HUES6 (cell line): Measurements from ENCODE around the gene XPNPEP1.
A peak's percentile ranks its signal among the peaks of the same experiment; 100 is the strongest.

Experiments used
- H3K27ac ChIP-seq: 2 replicates; pipeline ENCODE4 v1.7.0; 2013; ENCODE audit warnings: low read depth, mild to moderate bottlenecking, low read length, inconsistent platforms
- H3K27me3 ChIP-seq: 2 replicates; pipeline ENCODE4 v1.6.1; 2013; ENCODE audit warnings: low read length; ENCODE audit not compliant: control insufficient read depth, insufficient read depth
- H3K36me3 ChIP-seq: 2 replicates; pipeline ENCODE4 v1.6.1; 2013; ENCODE audit warnings: low read length; ENCODE audit not compliant: control insufficient read depth, insufficient read depth
- H3K4me1 ChIP-seq: 2 replicates; pipeline ENCODE4 v1.6.1; 2013; ENCODE audit warnings: low read length; ENCODE audit not compliant: control insufficient read depth, insufficient read depth
- H3K4me3 ChIP-seq: 2 replicates; pipeline ENCODE4 v1.5.1; 2013; ENCODE audit warnings: low read depth, low read length
- H3K9ac ChIP-seq: one replicate; pipeline ENCODE4 v1.6.1; 2013; ENCODE audit warnings: mild to moderate bottlenecking, low read length
- H3K9me3 ChIP-seq: 2 replicates; pipeline ENCODE4 v1.6.1; 2013; ENCODE audit warnings: low read depth, low read length; ENCODE audit not compliant: control insufficient read depth, insufficient read depth

The XPNPEP1 gene

DNA sequence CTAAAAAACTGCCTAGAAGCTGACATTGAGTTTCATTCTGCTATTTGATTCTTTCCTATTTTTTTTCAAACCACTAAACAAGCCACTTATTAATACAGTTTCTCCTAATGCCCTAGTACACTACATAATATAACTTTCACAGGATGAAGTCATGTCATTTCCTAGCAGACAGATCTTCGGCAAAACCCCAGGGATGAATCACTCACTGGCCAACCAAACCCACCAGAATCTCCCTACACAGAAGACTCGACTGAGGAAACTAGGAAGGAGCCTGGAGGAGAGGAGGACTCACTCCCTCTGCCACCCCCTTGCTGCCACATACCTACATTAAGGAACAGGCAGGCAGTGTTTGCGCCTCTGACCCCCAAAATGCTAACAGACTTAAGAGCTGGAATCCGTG, 33.4 kb downstream of the XPNPEP1 start:
- Histone ChIP-seq H3K27me3 (no peaks in the 10 kb centered on the region), H3K9ac (no peak overlapping the region), H3K27ac (no peak overlapping the region), H3K36me3 (peaks cover 34% of the 10 kb centered on the region), H3K9me3 (no peaks in the 10 kb centered on the region), H3K4me1 (peaks cover 23% of the 10 kb centered on the region), H3K4me3 (no peak overlapping the region)

DNA sequence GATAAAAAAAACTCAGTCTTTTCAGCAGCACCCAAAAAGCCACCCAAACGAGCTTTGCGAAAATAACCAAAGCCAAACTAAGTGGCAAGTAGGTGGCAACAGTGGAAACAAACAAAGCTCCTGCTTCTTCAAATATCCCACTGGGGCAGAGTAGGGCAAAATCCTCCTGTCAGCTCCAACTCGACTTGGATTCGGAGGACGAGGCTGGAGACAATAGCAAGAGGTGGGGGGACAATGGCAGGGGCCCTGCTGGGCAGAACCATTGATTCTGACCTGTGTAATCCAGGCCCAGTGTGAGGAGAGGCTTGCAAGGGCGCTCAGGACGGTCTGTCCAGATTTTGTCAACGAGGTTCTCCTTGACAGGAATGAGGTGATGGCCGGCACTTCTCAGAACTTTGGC, 35.5 kb downstream of the XPNPEP1 start:
- no peaks in the 10 kb centered on the region for H3K9me3 ChIP-seq
- no peak overlapping the region for H3K9ac ChIP-seq
- no peaks in the 10 kb centered on the region for H3K27me3 ChIP-seq
- H3K4me3 ChIP-seq: no peak overlapping the region
- peaks cover 34% of the 10 kb centered on the region for H3K36me3 ChIP-seq
- peaks cover 19% of the 10 kb centered on the region for H3K4me1 ChIP-seq
- no peak overlapping the region for H3K27ac ChIP-seq

DNA sequence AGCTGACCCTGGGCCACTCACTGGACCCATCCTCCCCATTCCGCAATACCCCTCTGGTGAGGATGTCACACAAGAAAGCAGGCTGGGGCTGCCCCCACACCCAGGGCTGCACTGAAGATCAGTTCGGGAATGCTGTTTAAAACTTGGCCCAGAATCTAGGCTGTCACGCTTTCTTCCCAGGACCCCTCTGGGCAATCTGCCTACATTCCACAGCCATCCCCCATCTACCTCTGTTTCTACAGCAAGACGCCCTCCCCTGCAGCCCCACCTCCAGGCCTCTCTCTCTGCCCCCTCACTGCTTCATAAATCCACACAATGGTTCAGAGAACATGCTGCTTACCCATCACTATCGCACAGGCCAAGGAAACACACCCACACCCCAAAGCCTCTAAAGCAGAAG, 36.1 kb downstream of the XPNPEP1 start:
- peaks cover 37% of the 10 kb centered on the region for H3K36me3 ChIP-seq
- H3K4me3 ChIP-seq: no peak overlapping the region
- H3K9ac ChIP-seq: no peak overlapping the region
- H3K9me3 ChIP-seq: no peaks in the 10 kb centered on the region
- H3K27me3 ChIP-seq: no peaks in the 10 kb centered on the region
- H3K4me1 ChIP-seq: peaks cover 14% of the 10 kb centered on the region
- H3K27ac ChIP-seq: no peak overlapping the region

DNA sequence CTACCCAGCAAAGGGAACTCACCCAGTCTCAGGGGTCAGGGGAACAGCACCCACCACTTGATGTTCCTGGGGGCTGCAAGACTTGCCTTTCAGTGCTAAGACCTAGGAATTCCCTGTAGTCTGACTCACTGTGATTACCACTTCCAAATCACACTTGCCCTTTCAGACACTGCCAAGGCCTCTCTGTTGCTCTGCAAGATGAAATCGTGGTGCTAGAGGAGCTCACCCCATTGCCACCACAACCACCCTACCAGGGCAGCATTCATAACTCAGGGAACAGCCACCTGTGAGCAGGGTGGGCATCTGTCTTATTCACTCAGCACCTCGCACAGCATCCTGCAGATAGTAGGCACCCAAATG, 36.5 kb downstream of the XPNPEP1 start:
- H3K4me3 ChIP-seq: no peak overlapping the region
- no peaks in the 10 kb centered on the region for H3K9me3 ChIP-seq
- peaks cover 36% of the 10 kb centered on the region for H3K36me3 ChIP-seq
- H3K27me3 ChIP-seq: no peaks in the 10 kb centered on the region
- no peak overlapping the region for H3K27ac ChIP-seq
- no peak overlapping the region for H3K9ac ChIP-seq
- H3K4me1 ChIP-seq: peaks cover 10% of the 10 kb centered on the region

DNA sequence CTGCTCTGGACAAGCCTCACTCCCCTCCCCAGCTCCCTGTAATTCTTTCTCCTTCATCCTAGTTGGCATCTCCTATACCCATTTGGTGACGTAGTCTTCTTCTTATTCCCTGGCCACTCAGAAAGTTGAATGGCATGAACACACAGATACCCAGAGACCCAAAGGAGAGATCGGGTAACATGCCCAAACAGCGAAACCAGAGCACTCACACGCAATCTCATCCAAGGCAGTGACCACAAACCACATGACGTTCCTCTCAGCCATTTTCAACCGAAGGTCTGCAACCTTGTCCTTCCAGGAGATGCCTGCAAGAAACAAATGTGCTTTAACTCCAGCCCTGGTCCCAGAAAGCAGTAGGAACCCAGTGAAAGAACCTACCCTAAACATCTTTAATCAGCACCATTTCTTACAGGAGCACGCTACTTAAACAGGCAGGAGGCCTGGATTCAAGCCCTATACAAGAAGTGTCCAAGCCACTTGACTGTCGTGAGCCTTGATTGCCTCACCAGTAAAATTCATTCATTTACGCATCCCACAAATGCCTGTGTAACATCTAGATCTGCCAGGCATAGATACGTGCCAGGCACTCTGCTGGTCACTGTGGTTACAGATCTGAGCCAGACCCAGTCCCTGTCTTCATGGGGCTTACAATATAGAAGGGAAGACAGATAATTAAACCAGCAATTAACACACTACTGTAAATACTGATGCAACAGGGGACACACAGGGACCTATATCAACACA, 37.1 kb downstream of the XPNPEP1 start:
- Histone ChIP-seq H3K4me1 (peaks cover 10% of the 10 kb centered on the region), H3K27me3 (no peaks in the 10 kb centered on the region), H3K27ac (no peak overlapping the region), H3K4me3 (no peak overlapping the region), H3K9me3 (no peaks in the 10 kb centered on the region), H3K9ac (no peak overlapping the region), H3K36me3 (peaks cover 37% of the 10 kb centered on the region)

DNA sequence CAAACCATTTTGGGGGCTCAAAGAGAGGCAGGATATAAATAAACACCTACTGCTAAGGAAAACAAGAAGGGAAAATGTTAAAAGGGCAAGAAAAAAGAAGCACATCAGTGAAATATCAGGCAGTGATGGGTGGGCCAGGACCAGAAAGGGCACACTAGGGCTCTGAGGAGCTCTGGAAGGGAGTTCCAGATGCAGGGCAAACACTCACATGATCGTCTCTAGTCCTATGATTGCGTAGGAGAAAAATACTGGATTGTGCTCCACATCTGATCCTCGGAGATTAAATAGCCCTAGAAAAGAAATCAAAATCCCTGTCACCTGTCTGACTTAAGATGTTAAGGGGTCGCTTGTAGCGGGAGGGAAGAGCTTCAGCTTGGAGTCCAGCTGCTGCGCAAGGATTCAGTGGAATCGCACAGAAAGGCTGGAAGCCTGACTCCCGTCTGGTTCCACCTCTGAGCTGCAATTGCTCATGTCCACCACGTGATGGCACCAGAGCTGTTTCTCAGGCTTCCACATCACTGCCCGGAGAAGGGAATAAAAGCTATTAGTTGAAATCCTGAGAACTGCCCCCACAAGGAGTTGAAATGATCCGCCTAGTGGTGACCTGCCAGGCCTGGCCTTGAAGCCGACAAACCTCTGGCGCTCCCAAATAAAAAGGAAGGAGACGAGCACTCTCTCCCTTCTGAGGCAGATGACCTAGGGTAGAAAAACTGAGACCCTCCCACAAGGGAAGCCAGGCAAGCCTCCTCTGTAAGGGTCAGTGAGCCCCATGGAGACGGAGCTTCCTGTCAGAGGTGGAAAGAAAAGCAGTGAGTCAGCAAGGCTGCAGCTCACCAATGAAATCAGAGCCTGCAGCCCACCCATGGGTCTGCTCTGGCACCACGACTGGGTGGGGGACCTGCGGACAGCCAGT, 39.2 kb downstream of the XPNPEP1 start:
- peak overlapping the region; percentile 45 for H3K9ac ChIP-seq
- peaks cover 44% of the 10 kb centered on the region for H3K36me3 ChIP-seq
- H3K4me3 ChIP-seq: peak overlapping the region; percentile 33; the same call in 1 of the 2 replicates
- peaks cover 10% of the 10 kb centered on the region for H3K4me1 ChIP-seq
- H3K27me3 ChIP-seq: no peaks in the 10 kb centered on the region
- no peaks in the 10 kb centered on the region for H3K9me3 ChIP-seq
- H3K27ac ChIP-seq: peak overlapping the region; percentile 16; the same call in 1 of the 2 replicates

DNA sequence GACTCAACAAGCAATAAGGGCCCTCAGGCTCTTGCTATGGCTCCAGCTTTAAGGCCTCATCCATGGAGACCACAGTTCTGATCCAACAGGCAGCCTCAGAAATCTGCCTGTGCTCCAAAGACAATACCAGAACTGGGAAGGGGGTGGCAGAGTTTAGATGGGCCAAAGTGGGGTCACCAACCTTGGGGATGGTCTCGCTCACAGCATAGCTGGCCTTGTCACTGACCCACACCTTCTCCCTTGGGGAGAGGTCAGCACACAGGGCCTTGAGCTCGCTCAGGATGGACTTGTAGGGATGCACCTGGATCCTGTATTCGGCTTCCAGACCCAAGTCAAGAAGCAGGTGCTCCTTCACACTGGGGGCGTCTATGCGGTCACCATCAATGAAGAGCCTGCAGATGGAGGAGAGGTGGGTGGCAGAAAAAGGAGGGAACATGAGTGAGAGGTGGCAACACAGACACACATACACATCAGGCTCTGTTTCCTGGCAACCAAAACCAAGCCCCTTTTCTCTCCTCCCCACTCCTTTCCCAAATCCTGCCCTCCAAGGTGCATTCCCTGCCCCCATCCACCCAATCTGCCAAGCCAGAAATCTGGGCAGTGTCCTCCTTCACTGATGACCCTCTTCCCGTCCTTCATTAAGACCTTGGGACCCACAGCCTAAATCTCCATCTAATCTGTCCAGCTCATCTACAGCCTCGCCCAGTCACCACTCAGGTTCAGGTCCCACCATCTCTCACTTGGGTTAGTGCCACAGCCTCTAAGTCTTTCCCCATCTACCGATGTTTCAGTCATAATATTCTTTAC, 40.9 kb downstream of the XPNPEP1 start:
- no peak overlapping the region for H3K27ac ChIP-seq
- H3K4me1 ChIP-seq: peaks cover 10% of the 10 kb centered on the region
- no peaks in the 10 kb centered on the region for H3K9me3 ChIP-seq
- peaks cover 37% of the 10 kb centered on the region for H3K36me3 ChIP-seq
- H3K4me3 ChIP-seq: no peak overlapping the region
- H3K27me3 ChIP-seq: no peaks in the 10 kb centered on the region
- no peak overlapping the region for H3K9ac ChIP-seq

DNA sequence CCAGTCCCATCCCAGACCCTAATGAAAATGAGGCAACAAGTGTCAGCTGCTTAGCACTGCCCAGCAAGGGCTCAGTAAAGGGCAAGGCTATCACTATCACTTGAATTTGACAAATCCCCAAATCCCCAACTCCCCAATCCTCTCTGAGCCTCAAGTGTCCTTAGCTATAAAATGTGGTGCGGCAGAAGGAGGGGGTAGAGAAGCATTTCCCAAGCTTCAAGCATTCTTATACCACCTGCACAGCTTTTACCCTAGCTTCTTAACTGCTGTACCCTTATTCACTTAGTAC, 41.6 kb downstream of the XPNPEP1 start:
- H3K9ac ChIP-seq: no peak overlapping the region
- H3K4me3 ChIP-seq: no peak overlapping the region
- H3K27ac ChIP-seq: no peak overlapping the region
- H3K36me3 ChIP-seq: peaks cover 41% of the 10 kb centered on the region
- no peaks in the 10 kb centered on the region for H3K27me3 ChIP-seq
- H3K4me1 ChIP-seq: peaks cover 10% of the 10 kb centered on the region
- no peaks in the 10 kb centered on the region for H3K9me3 ChIP-seq

DNA sequence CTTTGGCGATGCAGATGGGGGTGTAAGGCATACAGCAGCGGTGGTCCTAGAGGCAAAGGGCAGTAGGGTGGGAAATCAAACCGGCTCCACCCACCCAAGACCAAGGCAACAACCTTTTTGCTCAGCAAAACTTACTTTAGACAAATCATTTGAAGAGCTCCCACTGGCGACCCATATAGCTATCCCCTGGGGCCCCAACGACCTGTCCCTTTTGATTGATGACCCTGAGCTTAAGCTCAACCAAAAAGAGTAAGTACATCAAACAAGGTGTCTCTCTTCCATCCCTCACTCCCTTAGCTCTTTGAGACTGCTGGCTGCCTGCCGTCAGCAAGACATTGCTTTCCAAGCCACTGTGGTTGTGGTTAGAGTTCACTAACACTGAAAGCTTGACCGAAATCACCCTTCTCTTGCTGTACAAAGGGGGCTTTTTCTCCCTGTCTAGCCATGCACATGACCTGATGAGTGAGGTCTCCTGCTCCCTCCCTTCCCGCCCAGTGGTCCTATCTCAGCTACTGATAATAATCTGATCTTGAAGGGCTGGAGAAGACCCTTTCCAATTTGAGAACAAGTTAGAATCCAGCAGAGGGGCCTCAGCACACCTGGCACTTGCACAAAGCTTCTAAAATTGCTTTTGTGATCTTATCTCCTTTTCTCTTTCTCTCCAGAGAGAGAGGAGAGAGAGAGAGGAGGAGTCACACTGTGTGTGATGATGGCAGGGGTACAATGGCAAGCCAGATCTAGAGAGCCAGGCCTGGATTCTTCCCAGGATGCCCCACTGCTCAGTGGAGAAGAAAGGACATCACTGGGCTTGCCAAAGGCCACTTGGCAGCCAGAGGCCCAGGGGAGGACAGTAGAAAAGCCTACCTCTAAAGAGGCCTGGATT, 42.2 kb downstream of the XPNPEP1 start:
- Histone ChIP-seq H3K4me3 (no peak overlapping the region), H3K27me3 (no peaks in the 10 kb centered on the region), H3K36me3 (peaks cover 43% of the 10 kb centered on the region), H3K9me3 (no peaks in the 10 kb centered on the region), H3K27ac (no peak overlapping the region), H3K9ac (no peak overlapping the region), H3K4me1 (peaks cover 10% of the 10 kb centered on the region)

DNA sequence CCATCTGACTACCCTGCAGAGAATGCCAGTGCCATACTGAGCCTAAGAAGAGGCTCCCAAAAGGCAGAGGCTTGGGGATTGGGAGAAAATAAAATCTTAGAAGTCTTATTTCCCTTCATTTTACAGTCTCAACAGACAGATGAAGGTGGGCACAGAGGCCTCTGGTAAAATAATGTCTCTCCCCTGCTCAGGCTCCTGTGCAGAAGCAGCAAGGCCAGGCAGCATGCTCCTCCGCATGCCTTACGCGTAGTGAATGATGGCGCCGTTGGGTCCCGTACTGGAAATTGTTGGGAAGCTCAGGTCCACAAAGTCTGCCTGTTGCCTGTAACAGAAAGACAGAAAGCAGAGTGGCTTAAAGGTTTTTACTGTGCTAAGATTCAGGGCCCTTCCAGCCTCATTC, 45.8 kb downstream of the XPNPEP1 start:
- Histone ChIP-seq H3K9ac (no peak overlapping the region), H3K4me3 (no peak overlapping the region), H3K27ac (no peak overlapping the region), H3K9me3 (no peaks in the 10 kb centered on the region), H3K27me3 (no peaks in the 10 kb centered on the region), H3K4me1 (no peaks in the 10 kb centered on the region), H3K36me3 (peaks cover 58% of the 10 kb centered on the region)
